GM19035 (cell line): ENCODE data around the gene TOP3B.
A peak's percentile ranks its signal among the peaks of the same experiment; 100 is the strongest.

Experiments
- ATAC-seq: cut with Tn5 transposase; IDR thresholded peaks from one replicate; pipeline ENCODE4 v1.9.1; 2021; ENCODE audit not compliant: unreplicated experiment

Gene TOP3B

DNA sequence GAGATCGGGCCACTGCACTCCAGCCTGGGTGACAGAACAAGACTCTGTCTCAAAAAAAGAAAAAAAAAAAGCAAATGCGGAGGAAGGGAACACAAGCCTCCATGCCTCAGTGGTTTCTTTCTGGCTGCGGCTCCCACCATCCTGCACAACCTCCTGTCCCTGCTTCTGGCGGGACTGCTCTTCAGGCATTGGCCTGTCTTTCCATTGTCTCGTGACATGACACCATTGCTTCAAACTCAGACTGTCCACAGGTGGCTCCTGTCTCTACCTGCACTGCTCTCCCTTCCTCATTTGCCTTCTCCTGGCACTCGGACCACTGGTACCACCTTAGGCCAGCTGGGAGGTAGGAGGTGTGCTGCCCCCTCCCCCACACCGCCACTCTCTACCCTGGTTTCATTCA is 19.3 kb downstream of the TOP3B start:
- ATAC-seq, result no peak

DNA sequence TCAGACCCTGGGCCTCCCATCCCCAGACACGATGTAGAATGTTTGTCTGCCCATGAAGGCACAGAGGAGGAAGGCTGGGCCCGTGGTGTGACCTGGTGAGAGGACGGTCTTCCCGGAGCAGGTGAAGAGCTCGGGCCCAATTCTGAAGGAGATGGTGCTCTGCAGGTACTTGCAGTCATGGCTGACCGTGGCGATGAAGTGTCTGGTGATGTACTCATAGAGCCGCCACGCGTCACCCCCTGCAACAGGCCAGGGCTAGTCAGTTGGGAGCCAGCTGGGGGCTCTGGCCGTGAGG is 20.0 kb downstream of the TOP3B start:
- no peak for ATAC-seq

GRCh38 chr22:21961886-21962654 is 20.5 kb downstream of the TOP3B start:
- no peak for ATAC-seq

- no peak for ATAC-seq
Measured at GRCh38 chr22:21961127-21961867, 21.3 kb downstream of the TOP3B start.

DNA sequence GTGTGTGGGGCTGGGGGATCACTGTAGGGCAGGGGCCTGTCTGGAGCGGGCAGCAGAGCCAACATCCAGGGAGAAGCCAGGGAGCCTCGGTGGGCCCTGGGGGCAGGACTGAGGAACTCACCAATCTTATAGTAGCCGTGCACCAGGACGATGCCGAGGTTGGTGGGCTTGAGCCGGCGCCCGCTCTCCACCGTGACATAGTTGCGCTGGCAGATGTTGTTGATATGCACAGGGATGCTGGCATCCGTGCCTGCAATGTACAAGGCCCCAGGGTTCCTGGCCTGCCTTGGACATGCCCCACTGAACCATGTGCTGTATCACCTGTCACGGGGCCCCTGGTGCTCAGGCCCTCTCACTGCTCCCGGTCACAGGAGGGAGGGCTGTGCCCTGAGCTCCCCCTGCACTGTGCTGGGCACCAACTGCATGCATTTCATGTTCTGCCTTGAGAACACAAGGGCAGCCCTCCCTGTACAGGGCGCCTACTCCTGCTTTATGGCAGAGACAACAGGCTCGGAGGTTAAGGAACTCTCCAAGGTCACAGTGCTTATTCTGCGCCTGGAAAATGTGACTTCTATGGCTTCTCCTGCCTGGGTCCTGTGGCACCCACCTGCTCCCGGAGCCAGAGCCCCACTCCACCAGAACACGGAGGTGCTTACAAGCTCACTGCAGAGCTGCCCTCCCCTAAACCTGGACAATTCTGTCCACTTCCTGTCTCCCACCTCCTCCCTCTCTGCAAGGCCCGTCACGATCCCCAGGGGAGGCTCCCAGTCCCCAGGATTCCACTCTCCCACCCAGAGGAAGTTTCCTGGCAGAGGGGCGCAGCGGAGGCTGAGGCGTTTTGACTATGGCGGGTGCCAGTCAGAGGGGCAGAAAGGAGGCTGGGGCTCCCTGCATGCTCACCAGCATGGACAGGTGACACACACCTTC is 22.1 kb downstream of the TOP3B start:
- no peak for ATAC-seq

DNA sequence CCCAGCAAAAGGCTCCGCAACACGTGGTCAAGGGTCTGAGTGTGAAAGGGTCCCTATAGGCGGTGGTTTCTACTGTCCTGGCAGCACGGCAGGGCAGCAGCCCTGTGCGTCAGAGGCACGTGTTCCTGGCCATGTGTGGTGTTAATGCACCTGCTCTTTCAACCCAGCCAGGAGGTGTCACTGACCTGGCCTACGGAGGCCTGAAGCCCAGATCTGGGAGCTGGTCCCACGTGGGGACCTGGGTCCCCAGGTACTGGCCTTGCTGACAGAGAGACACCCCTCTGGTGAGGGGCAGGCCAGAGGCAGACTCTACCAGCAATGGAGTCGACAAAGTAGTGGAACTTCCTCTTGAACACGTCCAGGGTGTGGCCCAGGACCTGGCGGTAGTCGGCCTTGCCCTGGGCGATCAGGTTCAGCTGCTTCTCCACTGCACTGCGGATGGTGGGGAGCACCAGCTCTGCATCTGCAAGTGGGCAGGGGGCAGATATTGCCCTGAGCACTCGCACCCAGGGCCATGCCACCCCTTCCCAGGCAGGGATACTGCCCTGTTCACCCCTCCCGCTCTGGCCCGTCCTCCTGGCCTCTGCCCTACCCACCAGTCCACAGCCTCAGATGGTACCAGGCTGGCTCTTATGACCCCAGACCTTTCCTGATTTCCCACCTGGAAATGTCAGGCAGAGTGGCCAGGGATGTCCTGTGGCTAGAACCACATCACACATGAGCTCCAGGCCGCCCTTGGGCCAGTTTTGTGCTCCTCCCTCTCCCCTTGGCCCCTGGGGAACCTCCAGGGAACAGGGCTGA is 23.1 kb downstream of the TOP3B start:
- ATAC-seq, result no peak

DNA sequence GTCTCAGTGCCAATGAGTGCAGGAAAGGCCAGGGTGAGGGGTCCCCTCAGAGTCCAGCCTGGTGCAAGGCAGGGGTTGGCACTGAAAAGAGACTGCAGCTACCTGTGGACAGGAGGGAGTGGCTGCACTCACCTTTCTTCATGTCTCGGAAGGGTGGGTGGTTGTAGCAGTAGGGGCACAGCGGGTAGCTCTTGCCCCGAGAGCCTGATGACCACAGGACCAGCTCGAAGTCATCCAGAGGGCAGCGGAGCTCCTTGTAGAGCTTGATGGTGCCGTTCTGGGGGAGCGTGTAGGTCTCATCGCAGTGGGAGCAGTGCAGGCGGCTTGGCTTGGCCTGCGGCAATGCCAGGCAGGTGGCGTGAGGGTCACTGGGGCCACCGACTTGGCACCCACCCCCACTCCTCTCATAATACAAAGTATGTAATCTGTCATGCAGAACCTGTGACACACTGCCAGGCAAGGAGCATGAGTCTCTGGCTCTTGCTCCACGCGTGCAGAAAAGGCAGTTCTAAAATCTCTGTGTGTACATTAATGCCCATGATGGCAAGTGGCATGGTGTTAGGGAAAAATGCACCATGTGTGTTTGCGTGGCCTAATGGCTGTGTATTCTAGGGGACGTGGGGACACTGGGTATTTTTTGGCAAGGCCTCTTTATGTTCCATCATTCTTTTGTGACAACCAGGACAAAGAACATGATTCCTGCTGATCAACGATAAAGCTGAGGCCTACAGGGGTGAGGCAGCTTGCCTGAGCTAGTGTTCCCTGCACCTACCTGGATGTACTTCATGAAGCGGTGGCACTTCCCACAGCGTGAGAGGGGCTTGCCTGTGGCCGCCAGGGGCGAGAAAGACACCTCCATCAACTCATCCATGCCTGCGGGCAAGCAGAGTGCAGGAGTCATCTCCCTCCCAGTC is 24.0 kb downstream of the TOP3B start:
- ATAC-seq, result no peak

DNA sequence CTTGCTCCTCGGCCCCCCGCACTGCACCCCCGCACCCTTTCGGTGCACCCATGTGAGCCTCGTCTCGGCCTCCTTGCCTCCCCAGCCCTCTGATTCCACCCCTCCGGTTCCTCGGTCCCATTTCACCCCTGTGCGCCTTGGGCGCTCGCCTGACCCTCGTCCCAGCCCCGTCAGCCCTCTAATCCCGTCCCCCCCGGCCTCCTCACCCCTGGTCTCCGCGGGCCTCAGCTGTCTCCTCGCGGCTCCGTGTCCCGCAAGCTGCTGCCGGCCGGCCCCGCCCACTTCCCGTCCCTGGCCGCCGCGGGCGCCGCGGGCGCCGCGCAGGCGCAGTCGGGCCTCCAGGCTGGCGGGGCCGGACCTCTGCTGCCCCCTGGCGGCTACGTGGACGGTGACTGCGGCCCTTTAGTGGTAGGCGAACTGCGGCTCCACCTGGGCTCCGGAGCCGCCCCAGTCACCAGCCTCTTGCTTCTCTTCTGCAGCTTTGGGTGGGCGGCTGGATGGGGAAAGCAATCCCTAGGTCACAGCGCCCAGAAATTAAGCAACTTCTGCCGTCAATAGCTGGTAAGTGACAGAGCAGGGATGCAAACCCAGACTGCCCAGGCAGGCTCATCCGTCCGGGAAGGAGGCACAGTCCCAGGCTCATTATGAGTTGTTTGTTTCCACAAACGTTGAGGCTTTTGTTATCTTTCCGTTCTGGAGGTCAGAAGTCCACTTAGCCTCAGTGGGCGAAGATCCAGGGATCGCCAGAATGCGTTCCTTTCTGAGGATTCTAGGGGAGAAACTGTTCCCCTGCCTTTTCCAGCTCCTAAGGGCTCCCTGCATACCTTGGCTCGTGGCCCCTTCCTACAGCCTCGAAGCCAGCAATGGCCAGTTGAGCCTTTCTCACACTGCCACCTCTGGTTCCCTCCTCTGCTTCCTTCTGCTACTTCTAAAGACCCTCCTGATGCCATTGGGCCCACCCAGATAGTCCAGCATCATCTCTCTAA is 29.7 kb downstream of the TOP3B start, which contains the start of gene PPM1F:
TSS of gene PPM1F (minus strand) at position 263 of the 986 bp plus-strand sequence. CDS start 6,800 bp downstream, outside the sequence.
- ATAC-seq, result peak; percentile 65

DNA sequence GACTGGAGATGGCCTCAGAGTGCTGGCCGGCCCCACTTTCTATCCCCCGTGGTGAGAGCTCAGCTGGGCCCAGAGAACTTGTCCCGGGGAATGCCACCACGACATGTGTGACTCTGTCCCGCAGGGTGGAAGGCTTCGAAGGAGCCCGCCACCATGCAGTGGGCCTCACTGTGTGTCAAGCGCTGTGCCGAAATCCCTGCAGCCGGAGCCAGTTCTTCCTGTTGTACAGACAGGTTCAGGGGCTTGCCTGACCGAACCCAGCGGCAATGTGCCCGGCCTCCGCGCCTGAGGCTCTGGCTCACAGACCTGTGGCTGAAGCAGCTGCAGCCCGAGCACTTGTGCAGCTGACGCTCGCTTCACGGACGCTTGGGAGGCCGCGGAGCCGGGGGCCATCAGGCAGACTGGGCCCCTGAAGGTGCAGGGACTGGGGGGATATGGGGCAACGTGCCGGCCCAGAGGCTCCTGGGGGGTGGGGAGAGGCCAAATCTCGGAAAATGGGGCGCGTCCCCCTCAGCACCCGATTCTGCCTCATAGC is 30.6 kb downstream of the TOP3B start:
- no peak for ATAC-seq

- no peak for ATAC-seq
Measured at GRCh38 chr22:21951062-21951461, 31.5 kb downstream of the TOP3B start.

DNA sequence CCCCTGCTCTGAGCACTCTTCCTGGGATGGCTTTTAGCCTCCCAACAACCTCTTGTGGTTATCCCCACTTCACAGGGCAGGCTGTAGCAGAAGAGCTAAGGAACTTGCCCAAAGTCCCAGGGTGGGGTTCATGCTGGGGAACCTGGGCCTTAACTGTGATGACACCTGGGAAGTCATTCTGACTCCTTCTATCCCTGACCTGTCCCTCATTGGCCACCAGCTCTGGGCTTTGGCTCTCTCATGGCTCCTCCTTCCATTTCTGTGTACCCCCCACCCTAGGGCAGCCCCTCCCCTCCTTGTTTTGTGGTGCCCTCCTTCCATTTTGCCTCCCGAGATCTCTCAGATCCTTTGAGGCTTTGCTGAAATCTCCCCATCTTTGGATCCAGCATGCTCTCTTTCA is 32.6 kb downstream of the TOP3B start:
- no peak for ATAC-seq

- ATAC-seq, result no peak
Measured at GRCh38 chr22:21949569-21949918, 33.0 kb downstream of the TOP3B start.

- ATAC-seq, result no peak
Measured at GRCh38 chr22:21948824-21949568, 33.6 kb downstream of the TOP3B start.

DNA sequence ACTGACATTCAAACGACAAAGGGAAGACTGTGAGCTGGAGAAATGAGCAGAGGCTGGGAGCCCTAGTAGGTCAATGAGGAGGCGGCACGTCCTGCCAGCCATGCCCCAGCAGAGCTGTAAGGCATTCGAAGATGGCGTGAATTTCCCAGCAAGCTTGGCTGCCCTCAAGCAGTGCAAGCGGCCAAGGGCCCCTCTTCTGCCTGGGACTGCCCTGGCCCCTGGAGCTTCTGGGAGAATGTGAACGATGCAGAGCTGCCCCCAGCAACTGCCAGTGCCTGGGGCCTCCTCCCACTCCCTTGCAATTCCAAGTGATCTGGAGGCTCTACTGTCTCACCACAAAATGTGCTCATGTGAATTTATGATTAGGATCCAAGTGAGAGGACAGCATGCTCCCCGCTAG is 34.2 kb downstream of the TOP3B start:
- no peak for ATAC-seq

DNA sequence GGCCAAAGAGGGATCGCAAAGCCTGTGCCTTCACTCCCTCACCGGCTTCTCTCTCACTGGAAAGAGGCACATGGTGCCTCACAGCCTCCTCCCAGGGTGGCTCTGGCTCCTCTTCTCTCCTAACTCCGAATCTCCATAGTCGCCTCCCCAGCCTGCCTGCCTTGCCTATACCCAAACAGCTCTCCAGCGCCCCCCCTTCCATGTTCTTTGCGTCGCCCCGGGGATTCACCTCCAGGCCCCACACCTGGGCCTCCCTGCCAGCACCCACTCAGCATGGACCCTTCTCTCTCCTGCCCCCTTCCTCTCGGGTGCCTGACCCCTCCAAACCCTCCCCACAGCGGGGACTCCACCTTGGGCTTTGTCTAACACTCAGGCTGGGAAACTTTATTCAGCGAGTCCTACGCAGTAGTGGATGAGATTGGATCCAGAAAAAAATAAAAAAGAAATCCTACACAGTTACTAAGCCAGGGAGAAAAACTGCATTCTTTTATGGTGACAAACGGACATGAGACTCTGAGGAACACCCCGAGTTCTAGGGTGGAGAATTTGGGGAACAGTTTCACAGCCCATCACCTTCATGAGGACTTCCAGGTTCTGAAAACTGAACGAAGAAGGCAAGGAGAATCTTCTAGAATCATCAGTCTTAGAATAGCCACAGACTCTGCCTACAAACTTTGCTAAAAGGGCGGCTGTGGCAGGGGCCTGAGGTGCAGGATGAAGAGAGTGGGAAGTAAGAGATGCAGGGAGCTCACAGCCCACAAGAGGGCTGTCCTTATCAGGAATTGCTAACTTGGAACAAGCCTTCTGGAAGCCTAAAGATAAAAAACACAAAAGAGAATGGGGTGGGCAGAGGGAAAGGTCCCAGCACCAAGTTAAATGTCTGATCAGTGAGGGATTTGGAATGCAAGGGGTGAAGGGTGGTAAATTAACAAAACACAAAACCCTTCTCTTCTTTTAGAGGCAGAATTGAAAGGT is 35.3 kb downstream of the TOP3B start:
- ATAC-seq, result no peak

- no peak for ATAC-seq
Measured at GRCh38 chr22:21946262-21946925, 36.2 kb downstream of the TOP3B start.
